HTERT RPE-1 (cell line): Measurements from ENCODE around the gene AKIP1.
"Not testable (repeated sequence)": the region's sequence is repeated elsewhere in the genome, so short reads cannot be mapped to it uniquely, and the experiment has no call there.

Source experiments
- in situ Hi-C: fragments of 300-500 bp; cut with MboI; formaldehyde crosslinking; loops from 4 replicates; pipeline ENCODE4 v1.14.3; 2020; ENCODE audit warnings: low sequenced_read_pairs

AKIP1 gene, protein sequence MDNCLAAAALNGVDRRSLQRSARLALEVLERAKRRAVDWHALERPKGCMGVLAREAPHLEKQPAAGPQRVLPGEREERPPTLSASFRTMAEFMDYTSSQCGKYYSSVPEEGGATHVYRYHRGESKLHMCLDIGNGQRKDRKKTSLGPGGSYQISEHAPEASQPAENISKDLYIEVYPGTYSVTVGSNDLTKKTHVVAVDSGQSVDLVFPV

DNA sequence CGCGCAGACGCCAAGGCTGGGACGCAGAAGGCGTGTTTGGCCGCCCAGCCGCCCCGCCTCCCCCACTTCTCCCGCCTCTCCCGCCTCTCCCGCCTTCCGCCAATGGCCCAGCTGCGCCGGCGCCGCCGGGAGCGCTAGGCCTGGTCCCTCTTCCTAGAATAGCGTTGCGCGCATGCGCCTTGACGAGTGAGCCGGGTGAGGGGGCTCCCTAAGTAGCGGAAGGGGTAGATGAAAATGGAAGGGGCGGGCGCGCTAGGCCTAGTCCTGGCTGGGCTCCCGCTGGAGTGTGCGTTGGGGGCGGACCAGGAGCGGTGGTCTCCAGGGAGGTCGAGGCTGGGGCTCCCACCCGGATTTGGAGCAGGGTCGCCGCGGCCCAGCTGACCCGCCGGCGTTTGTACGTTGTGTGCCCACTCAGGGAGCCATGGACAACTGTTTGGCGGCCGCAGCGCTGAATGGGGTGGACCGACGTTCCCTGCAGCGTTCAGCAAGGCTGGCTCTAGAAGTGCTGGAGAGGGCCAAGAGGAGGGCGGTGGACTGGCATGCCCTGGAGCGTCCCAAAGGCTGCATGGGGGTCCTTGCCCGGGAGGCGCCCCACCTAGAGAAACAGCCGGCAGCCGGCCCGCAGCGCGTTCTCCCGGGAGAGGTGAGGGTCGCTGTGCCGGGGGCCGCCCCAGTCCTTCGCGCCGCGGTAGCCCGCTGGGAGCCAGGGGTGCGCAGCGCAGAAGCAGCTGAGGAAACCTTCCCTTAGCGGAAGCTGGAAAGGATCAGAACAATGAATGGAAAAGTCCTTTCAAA is at the start of gene AKIP1:
Gene AKIP1 (plus strand): TSS at position 161 of the 795 bp plus-strand sequence. CDS start 261 bp downstream, at position 422.
- in situ Hi-C loops: no loop called here

DNA sequence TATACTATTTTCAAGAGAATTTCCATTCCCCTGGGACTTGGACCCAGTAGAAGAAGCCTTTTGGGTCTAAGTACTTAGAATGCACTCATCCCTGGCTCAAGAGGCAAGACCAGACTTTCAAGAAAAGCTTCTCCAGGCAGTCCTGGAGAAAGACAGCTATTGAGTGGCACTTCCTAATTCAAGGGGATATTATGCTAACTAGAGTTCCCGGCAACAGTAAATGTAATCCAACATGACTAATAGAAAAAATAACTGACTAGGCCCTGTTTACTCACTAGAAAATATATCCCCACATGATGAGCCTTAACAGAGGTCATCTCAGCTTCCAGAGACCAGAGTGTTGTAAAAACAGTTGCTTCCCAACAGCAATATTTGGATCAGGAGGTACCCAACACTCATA is 47.2 kb upstream of the AKIP1 start:
- in situ Hi-C loops: no loop called here

DNA sequence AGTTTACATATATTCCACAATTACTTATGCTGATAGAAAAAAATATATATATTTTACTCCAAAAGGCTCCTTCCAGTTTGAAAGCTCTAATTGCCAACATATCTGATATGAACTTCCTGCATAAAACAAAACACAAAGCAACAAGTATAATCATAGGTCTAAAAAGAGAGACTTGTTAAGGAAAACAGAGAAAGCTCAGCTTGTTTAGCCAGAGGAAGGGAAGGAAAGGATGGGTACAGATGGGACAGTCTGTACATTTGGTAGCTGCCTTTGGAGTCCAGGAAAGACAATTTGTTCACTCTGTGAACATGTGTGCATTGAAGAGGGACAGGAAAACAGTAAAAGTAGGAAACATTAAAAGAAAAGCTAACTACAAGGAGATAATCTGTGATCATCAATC is 45.7 kb upstream of the AKIP1 start:
- in situ Hi-C loops: no loop called here

DNA sequence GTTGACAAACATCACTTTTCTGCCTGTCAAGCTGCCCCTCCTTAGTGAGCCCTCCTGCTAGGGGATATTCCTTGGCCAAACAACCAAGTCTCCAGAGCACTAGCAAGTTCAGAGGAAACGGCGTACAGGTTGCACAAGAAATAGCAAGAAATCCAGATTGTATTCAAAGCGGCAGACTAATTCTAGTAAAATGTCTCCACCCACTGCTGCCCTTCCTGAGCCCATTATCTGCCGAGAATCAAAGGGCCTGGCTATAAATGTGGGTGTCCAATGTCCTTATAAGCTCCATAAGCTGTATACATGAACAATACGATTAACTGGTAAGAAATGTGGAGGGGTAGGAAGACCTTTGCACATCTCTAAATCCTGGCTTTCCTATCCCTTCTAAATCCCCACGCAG is 44.0 kb upstream of the AKIP1 start:
- in situ Hi-C loops: no loop called here

DNA sequence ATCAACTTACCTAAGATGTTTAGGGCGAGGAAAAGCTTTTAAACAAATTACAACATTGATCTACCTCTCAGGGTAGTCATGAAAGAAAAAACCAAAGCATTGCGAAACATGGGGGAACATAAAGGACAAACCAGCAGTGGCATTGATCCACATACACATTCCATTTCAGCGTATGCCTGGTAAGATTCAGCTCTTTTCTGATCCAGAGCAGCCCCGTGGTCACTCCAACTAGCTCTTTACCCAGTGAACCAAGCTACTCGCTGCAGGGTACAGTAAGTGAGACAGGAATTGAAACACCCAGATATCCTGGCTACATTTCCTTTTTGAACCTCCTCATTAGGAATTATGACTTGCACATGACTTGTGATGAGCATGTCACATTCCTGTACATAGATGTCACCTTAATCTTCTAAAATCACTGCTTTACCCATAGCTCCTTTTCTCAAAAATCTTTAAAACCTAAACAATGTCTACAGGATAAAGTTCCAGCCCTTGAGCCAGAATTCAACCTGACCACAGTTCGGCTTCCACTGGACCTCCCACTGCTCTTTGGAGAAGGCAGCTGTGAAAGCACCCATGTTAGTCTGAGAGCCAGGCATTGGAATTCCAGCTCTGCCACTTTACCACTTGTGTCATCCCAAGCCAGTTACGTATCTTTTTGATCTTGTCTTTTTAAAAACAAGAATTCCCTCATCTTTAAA is 42.9 kb upstream of the AKIP1 start:
- in situ Hi-C loops: no loop called here

DNA sequence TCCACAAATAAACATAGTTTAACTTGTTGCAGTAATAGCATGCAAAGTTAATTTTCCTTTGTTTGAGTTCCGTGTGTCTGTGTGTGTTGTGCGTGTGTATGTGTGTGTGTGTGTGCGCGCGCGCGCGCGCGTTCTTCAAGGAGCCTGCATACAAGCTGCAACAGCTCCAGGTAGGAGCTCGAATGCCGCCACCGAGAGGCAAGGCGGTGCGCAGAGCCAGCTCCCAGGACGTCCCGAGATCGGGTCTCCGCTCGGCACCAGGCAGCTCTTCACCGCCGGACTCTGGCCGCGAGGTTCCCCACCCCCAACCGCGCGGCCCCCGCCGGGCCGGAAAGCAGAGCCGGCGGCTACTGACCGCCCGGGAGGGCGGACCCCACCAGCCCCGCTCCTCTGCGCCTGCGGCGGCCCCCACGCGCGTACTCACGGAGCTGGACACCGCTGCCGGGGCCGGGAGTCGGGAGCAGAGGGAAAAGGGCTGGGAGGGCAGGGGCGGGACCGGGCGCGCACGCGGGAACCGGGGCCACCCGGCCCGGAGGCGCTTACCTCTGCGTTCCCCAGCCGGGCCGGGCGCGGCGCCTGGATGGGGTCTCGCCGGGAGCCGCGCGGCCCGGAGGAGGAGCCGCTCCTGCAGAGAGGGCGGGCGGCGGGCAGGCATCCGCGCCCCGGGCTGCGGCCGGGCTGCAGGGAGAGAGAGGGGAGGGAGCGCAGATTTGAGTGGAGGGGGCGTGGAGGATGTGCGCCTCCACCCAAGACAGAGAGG is 40.4 kb upstream of the AKIP1 start:
- in situ Hi-C loops: no loop called here

DNA sequence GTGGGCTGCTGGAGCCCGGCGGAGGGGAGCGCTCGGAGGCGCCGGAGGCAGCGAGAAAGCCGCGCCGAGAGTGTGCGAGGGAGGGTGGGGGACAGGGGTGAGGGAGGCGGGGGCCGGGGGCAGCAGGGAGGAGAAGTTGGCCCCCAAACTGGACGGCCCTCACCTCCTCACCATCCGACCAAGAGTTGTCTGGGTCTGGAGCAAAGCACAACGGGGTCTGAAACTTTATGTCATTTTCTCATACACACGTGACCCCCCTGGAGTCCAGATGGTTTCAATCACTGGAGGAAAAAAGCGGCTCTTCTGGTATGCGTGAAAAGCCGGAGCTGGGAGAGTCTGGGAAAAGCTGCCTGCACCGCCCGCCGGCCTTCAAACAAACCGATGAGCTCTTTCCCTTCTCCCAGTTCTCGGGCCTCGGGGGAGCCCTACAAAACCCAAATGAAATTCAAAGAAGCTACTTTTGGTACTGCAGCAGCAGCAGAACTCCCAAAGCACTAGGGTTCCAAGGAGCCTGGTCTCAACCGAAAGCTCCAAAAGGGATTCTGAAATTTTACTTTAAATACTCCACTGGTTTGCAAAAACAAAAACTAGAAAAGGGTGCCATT is 39.7 kb upstream of the AKIP1 start:
- in situ Hi-C loops: no loop called here

DNA sequence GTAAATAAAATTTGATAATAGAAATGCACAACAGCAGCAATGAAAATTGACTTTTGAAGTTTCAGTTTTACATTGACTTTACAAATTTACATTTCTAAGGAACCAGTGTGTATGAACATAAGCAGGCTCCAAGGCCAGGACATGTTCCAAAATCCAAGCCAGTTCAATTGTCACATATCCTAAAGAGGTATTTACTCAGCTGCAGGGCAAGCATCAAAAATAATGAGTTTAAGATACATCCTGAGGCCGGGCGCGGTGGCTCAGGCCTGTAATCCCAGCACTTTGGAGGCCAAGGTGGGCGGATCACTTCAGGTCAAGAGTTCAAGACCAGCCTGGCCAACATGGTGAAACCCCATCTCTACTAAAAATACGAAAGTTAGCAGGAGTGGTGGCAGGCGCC is 39.0 kb upstream of the AKIP1 start:
- in situ Hi-C loops: no loop called here

DNA sequence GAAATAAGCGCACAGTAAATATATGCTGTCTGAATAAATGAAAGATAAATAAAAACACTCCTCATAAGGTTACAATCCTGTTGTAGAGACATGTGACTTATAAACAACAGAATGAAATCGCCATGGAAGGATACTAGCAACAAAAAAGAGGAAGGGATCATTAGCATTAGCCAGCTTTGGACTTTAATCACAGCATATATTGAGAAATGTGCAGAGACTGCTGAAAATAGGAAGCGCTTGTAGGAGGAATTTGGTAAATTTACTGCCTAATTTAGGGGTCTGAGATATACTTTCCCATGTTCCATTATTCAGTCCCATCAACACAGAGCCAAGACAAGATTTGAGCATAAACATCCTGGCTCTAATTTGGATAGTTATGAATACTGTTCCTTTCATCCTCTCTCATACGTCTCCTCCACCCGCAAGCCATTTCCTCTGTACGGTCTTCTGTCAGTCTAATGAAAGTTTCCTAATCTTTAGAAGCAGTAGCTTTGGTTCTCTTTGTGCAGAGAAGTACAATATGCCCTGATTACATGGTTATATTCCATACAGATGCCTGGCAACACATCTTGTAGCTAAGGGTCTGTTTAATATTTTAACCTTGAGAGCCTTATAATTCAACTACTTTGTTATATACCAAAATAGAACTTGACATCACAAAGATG is 37.1 kb upstream of the AKIP1 start:
- in situ Hi-C loops: no loop called here

DNA sequence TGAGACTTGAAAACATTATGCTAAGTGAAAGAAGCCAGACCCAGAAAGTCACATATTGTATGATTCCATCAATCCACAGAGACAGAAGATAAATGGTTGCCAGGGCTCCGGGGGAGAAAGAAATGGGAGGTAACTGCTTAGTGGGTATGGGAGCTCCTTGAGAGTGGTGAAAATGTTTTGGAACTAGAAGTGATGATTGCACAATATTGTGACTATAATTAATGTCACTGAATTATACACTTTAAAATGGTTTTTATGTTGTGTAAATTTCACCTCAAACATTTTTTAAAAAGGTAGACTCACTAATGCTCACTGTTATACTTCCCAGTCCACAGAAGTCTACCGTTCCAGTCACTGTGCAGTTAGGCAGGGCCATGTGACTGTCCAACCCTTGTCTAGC is 32.2 kb upstream of the AKIP1 start:
- in situ Hi-C loops: no loop called here

DNA sequence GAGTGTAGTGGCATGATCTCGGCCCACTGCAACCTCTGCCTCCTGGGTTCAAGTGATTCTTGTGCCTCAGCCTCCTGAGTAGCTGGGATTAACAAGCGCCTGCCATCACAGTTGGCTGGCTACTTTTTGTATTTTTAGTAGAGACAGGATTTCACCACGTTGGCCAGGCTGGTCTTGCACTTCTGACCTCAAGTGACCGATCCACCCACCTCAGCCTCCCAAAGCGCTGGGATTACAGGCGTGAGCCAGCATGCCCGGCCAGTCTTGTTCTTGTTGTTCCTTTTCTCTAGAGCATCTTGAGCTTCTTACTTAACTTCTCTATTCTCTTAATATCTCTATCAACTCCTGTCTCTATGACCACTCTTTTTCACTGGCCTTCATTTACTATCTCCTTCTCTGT is 29.4 kb upstream of the AKIP1 start:
- in situ Hi-C loops: not testable (repeated sequence)

DNA sequence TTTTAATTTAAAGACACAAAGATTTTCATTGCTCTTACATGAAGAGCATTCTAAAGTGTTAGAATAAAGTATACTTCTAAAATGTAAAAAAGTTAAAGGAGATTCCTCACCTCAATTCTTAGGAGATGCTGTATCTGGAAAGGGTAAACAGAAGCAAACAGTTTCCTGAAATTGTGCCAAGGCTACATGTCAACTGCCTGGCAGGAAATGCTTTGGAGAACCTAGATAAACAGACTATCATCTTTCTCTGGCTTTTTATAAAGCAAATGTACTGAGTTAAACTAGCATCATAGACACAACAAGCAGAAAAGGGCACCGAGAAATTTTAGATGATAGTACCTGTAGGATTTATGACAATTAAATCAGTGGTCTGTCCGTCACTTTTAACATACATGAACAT is 24.7 kb upstream of the AKIP1 start:
- in situ Hi-C loops: no loop called here

DNA sequence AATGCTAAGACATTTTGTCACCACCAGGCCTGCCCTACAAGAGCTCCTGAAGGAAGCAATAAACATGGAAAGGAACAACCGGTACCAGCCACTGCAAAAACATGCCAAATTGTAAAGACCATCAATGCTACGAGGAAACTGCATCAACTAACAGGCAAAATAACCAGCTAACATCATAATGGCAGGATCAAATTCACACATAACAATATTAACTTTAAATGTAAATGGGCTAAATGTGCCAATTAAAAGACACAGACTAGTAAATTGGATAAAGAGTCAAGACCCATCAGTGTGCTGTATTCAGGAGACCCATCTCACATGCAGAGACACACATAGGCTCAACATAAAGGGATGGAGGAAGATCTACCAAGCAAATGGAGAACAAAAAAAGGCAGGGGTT is 19.8 kb upstream of the AKIP1 start:
- in situ Hi-C loops: not testable (repeated sequence)

DNA sequence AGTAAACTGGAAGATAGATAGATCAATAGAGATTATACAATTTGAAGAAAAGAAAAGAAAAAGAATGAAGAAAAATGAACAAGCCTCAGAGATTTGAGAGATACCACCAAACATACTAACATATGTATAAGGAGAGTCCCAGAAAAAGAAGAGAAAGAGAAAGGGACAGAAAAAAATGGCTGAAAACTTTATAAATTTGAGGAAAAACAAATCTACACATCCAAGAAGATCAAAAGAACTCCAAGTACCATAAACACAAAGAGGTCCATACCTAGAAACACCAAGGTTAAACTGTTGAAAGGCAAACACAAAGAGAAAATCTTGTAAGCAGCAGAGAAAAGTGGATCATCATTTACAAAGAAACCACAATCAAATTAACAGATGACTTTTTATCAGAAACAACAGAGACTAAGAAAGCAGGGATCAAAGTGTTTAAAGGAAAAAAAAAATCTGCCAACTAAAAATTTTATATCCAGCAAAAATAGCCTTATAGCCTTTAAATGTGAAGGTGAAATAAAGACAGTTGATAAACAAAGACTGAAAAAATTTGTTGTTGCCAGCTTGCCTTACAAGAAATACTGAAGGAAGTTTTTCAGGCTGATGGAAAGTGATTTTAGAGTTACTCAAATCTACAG is 11.8 kb upstream of the AKIP1 start:
- in situ Hi-C loops: no loop called here

DNA sequence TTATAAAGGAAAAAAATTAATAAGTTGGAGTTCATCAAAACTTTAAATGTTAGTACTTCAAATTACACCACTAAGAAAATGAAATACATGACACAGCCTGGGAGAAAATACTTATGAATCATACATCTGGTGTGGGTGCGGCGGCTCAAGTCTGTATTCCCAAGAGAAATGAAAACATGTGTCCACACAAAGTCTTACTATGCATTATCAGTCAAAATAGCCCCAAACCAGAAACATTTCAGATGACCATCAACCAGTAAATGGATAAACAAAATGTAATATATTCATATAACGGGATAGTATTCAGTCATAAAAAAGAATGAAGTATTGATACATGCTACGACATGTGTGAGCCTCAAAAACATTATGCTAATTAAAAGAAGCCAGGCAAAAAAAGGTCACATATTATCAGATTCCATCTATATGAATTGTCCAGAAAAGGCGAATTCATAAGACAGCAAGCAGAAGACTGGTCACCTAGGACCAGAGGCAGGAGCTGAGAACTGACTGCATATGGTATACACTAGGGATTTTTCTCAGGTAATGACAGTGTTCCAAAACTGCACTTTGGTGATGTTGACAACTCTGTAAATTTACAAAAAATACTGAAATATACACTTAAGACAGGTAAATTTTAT is 5.3 kb upstream of the AKIP1 start:
- in situ Hi-C loops: no loop called here

DNA sequence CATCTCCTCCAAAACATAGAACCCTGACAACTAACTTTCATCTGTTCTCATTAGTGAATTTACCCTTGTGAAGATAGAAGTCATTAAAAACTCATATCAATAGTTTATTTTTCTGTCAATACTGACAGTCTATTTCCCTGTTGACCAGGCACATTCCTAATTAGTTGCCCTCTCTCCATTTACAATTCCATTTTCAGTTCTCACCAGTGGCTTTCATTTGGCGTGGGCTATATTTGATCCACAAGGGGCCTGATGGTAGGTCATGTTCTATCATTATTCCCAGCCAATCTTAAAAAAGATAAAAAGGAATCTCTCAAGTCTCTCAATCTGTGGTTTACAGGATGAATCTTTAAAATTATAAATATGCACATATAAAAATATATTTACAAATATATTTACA is 3.9 kb upstream of the AKIP1 start:
- in situ Hi-C loops: no loop called here

DNA sequence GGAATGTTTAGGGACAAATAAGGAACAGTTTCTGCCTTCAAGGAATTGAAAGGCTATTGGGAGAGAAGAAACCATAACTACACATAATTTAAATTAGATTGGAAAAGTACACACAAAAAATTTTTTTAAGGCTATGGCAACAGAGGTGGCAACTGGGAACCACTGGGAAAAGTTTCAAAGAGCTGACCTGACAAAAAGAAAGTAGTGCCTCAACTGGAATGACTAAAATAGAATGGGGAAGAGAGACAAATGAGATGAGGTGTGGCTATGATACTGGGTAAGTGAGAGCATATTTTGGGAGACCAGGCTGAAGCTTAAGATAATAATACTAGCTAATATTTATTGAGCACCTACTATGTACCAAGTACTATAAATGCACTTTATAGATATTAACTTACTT is 2.9 kb upstream of the AKIP1 start:
- in situ Hi-C loops: no loop called here

DNA sequence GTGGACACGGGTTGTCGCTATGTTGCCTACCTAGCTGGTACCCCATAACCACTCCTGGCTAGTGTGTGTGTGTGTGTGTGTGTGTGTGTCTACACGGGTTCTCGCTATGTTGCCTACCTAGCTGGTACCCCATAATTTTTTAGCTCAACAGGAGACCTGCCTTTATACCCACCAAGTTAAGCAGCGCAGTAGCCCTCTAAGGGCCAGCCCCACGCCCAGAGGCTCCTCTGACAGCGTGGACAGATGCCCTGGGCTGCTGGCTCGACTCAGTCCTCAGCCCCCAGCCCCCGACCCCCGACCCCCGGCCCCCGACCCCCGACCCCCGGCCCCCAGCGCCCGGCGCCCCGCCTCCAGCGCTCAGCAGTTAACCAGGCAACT is 351 bp upstream of the AKIP1 start:
- in situ Hi-C loops: no loop called here

DNA sequence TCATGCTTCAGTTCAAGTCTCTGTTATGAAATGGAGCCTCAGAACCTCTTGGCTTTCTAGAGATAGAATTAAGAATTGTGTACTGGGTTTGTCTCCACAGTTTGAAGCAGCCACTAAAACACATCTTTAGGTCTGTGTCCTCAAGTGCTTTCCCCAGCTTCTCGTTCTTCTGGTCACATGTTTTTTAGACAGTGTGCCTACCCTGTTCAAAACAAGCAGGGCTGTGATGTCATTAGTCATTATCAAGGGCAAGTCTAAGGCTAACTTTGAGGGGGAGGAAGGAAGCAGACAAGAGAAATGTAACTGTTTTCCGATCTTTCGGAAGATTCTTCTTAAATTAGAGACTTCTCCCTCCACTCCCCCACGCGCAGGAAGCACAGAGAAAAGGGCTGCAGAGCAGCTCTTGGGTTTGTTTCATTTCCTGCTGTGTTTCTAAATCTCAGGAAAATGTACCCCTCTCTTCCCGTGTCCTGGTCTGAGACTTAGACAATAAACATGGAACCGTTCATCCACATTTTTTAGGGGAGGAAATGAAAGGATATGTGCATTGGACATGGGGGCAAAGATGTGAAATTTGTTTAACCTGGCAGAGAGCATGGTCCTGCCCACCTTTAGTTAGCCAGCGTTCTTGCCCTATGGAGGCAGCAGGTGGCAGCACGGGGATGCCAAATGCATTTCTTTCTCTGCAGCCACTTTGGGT is 3.1 kb downstream of the AKIP1 start:
- in situ Hi-C loops: no loop called here
